ENCODE measurements around the gene IGSF1. TPM values are rescaled to one million over a fixed set of nuclear protein-coding genes. Genes with fewer than 3 reads are reported as not detected.

The IGSF1 gene
- total RNA-seq, 1 experiment from 2014 or later: 0.48 TPM

- no peaks in the 10 kb centered on the region for H3K79me2 ChIP-seq (ENCODE audit: low read depth)
- no peaks in the 10 kb centered on the region for H4K20me1 ChIP-seq (ENCODE audit: insufficient read depth)
- no peaks in the 10 kb centered on the region for H3K4me1 ChIP-seq (replicated peaks; ENCODE audit: insufficient read depth)
- TF ChIP-seq EZH2 (IDR thresholded peaks at IDR 0.05; ENCODE audit: low read depth): no peak
- TF ChIP-seq CTCF (conservative IDR thresholded peaks at IDR 0.05): no peak
- H2AFZ ChIP-seq: no peak overlapping the region
- CTCF ChIA-PET: no interaction called here
- no peak overlapping the region for H3K27ac ChIP-seq
- POLR2A ChIA-PET (ENCODE audit: unreplicated experiment): interaction anchor here (0.6 kb wide), 1 partner anchor 1579 kb away, joined by 21 read pairs; no protein-coding TSS in a partner anchor
- H3K27me3 ChIP-seq (ENCODE audit: insufficient read depth, low read depth): peaks cover 35% of the 10 kb centered on the region
- no peaks in the 10 kb centered on the region for H3K9me3 ChIP-seq (ENCODE audit: insufficient read depth, low read depth)
- DNase-seq: no peak
- H3K4me2 ChIP-seq: no peak overlapping the region
- H3F3A ChIP-seq (ENCODE audit: insufficient read depth, low read depth): no peaks in the 10 kb centered on the region
- no TSS peak for BruUV-seq (replicated peaks)
- H3K4me3 ChIP-seq: no peak overlapping the region
- no peaks in the 10 kb centered on the region for H3K9me2 ChIP-seq (ENCODE audit: insufficient read depth)
- intact Hi-C loops (cut with micrococcal nuclease; ENCODE audit: unreplicated experiment): no loop called here
- no peaks in the 10 kb centered on the region for H3K36me3 ChIP-seq (ENCODE audit: low read depth)
These were observed 11.5 kb downstream of the IGSF1 start for GRCh38 chrX:131277543-131278136.

- Histone ChIP-seq H3K27ac (no peak overlapping the region), H3K79me2 (ENCODE audit: low read depth) (no peaks in the 10 kb centered on the region), H3K4me2 (no peak overlapping the region), H3F3A (ENCODE audit: insufficient read depth, low read depth) (no peaks in the 10 kb centered on the region), H2AFZ (no peak overlapping the region), H3K9me2 (ENCODE audit: insufficient read depth) (no peaks in the 10 kb centered on the region), H3K27me3 (ENCODE audit: insufficient read depth, low read depth) (peaks cover 11% of the 10 kb centered on the region), H3K4me3 (no peak overlapping the region), H4K20me1 (ENCODE audit: insufficient read depth) (no peaks in the 10 kb centered on the region), H3K4me1 (replicated peaks; ENCODE audit: insufficient read depth) (no peaks in the 10 kb centered on the region), H3K36me3 (ENCODE audit: low read depth) (no peaks in the 10 kb centered on the region), H3K9me3 (ENCODE audit: insufficient read depth, low read depth) (no peaks in the 10 kb centered on the region)
- ChIA-PET POLR2A (ENCODE audit: unreplicated experiment) (no interaction called here), CTCF (no interaction called here)
- BruUV-seq (replicated peaks): no TSS peak
- no peak for DNase-seq
- intact Hi-C loops (cut with micrococcal nuclease; ENCODE audit: unreplicated experiment): no loop called here
- TF ChIP-seq CTCF (conservative IDR thresholded peaks at IDR 0.05) (no peak), EZH2 (IDR thresholded peaks at IDR 0.05; ENCODE audit: low read depth) (no peak)
These were observed 16.1 kb downstream of the IGSF1 start for GRCh38 chrX:131273011-131273410.

GRCh38 chrX:131271826-131272225 is 17.3 kb downstream of the IGSF1 start:
- no peaks in the 10 kb centered on the region for H4K20me1 ChIP-seq (ENCODE audit: insufficient read depth)
- H3K9me3 ChIP-seq (ENCODE audit: insufficient read depth, low read depth): no peaks in the 10 kb centered on the region
- no TSS peak for BruUV-seq (replicated peaks)
- peaks cover under 1% of the 10 kb centered on the region; the same call in 1 of the 2 replicates for H3K27me3 ChIP-seq (ENCODE audit: insufficient read depth, low read depth)
- H3K79me2 ChIP-seq (ENCODE audit: low read depth): no peaks in the 10 kb centered on the region
- intact Hi-C loops (cut with micrococcal nuclease; ENCODE audit: unreplicated experiment): no loop called here
- no peak overlapping the region for H3K4me2 ChIP-seq
- POLR2A ChIA-PET (ENCODE audit: unreplicated experiment): no interaction called here
- no peaks in the 10 kb centered on the region for H3K4me1 ChIP-seq (replicated peaks; ENCODE audit: insufficient read depth)
- no peak for DNase-seq
- no peak overlapping the region for H3K27ac ChIP-seq
- no peaks in the 10 kb centered on the region for H3K36me3 ChIP-seq (ENCODE audit: low read depth)
- TF ChIP-seq CTCF (conservative IDR thresholded peaks at IDR 0.05): no peak
- H3K9me2 ChIP-seq (ENCODE audit: insufficient read depth): no peaks in the 10 kb centered on the region
- CTCF ChIA-PET: no interaction called here
- no peak overlapping the region for H3K4me3 ChIP-seq
- no peak overlapping the region for H2AFZ ChIP-seq
- no peaks in the 10 kb centered on the region for H3F3A ChIP-seq (ENCODE audit: insufficient read depth, low read depth)

Measured in PC-9 (cell line).